Measurements from ENCODE around the gene TPST1.

DNA sequence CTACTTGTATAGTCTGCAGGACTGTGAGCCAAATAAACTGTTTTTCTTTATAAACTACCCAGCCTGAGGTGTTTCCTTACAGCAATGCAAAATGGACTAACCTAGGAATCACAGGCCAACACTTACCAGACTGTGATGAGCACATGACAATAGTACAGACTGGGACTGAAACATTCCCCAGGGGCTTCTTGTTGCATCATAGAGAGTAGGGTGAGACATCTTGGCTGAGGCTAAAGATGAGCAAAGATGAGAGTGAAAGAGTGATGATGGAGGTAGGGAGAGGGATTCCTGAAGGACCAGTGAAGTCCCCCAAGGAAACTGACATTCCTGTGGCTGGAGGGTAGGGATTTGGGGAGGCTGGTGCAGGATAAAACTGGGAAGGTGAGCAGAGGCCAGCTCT is 194.4 kb downstream of the TPST1 start:
- TF ChIP-seq, protein P1, sequence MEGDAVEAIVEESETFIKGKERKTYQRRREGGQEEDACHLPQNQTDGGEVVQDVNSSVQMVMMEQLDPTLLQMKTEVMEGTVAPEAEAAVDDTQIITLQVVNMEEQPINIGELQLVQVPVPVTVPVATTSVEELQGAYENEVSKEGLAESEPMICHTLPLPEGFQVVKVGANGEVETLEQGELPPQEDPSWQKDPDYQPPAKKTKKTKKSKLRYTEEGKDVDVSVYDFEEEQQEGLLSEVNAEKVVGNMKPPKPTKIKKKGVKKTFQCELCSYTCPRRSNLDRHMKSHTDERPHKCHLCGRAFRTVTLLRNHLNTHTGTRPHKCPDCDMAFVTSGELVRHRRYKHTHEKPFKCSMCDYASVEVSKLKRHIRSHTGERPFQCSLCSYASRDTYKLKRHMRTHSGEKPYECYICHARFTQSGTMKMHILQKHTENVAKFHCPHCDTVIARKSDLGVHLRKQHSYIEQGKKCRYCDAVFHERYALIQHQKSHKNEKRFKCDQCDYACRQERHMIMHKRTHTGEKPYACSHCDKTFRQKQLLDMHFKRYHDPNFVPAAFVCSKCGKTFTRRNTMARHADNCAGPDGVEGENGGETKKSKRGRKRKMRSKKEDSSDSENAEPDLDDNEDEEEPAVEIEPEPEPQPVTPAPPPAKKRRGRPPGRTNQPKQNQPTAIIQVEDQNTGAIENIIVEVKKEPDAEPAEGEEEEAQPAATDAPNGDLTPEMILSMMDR (IDR thresholded peaks at IDR 0.05) = no peak
- no peak for TF ChIP-seq RXRA (IDR thresholded peaks at IDR 0.05; ENCODE audit: borderline replicate concordance, low read depth)
- TF ChIP-seq, protein P2, sequence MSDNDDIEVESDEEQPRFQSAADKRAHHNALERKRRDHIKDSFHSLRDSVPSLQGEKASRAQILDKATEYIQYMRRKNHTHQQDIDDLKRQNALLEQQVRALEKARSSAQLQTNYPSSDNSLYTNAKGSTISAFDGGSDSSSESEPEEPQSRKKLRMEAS (IDR thresholded peaks at IDR 0.05; ENCODE audit: low read depth) = no peak
- TF ChIP-seq SIN3A (IDR thresholded peaks at IDR 0.05; ENCODE audit: borderline replicate concordance, low read depth, low read length) = no peak
- no peak for TF ChIP-seq POLR2AphosphoS5 (IDR thresholded peaks at IDR 0.05; ENCODE audit: low read depth, low read length)
- no peak for TF ChIP-seq EP300 (IDR thresholded peaks at IDR 0.05; ENCODE audit: borderline replicate concordance in 1 of 2, low read depth in 1 of 2, low read length in 1 of 2)
- no peak for TF ChIP-seq CHD2 (IDR thresholded peaks at IDR 0.05; ENCODE audit: low read length, partially characterized antibody)
- TF ChIP-seq EZH2phosphoT487 (IDR thresholded peaks at IDR 0.05; ENCODE audit: borderline replicate concordance, low read depth) = no peak
- no peak for TF ChIP-seq TEAD4 (IDR thresholded peaks at IDR 0.05; ENCODE audit: borderline replicate concordance, insufficient read depth)
- TF ChIP-seq, protein P3, sequence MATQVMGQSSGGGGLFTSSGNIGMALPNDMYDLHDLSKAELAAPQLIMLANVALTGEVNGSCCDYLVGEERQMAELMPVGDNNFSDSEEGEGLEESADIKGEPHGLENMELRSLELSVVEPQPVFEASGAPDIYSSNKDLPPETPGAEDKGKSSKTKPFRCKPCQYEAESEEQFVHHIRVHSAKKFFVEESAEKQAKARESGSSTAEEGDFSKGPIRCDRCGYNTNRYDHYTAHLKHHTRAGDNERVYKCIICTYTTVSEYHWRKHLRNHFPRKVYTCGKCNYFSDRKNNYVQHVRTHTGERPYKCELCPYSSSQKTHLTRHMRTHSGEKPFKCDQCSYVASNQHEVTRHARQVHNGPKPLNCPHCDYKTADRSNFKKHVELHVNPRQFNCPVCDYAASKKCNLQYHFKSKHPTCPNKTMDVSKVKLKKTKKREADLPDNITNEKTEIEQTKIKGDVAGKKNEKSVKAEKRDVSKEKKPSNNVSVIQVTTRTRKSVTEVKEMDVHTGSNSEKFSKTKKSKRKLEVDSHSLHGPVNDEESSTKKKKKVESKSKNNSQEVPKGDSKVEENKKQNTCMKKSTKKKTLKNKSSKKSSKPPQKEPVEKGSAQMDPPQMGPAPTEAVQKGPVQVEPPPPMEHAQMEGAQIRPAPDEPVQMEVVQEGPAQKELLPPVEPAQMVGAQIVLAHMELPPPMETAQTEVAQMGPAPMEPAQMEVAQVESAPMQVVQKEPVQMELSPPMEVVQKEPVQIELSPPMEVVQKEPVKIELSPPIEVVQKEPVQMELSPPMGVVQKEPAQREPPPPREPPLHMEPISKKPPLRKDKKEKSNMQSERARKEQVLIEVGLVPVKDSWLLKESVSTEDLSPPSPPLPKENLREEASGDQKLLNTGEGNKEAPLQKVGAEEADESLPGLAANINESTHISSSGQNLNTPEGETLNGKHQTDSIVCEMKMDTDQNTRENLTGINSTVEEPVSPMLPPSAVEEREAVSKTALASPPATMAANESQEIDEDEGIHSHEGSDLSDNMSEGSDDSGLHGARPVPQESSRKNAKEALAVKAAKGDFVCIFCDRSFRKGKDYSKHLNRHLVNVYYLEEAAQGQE (IDR thresholded peaks at IDR 0.05; ENCODE audit: low read depth, low read length) = no peak
- no peak for TF ChIP-seq RAD21 (IDR thresholded peaks at IDR 0.05; ENCODE audit: low read length)
- TF ChIP-seq JUND (IDR thresholded peaks at IDR 0.05) = no peak
- TF ChIP-seq TAF1 (IDR thresholded peaks at IDR 0.05; ENCODE audit: borderline replicate concordance, low read depth, low read length) = no peak
- no peak for TF ChIP-seq GATA2 (CRISPR knock-in tag; IDR thresholded peaks at IDR 0.05)

Measured in SK-N-SH (cell line).